PC-9 (cell line): ENCODE results near the gene ACOT6.

Experiments used
- EZH2 ChIP-seq: fragments of 200-600 bp; sonication (generic); IDR thresholded peaks from 2 replicates; pipeline ENCODE4 v1.8.0; 2017; ENCODE audit warnings: antibody characterized with exemption, low read depth
- TF ChIP-seq, protein P1 (sequence below): fragments of 200-600 bp; sonication (generic); conservative IDR thresholded peaks from 2 replicates; pipeline ENCODE4 v1.6.1; 2017; ENCODE audit warnings: mixed run types, antibody characterized with exemption, mild to moderate bottlenecking, moderate library complexity

DNA sequence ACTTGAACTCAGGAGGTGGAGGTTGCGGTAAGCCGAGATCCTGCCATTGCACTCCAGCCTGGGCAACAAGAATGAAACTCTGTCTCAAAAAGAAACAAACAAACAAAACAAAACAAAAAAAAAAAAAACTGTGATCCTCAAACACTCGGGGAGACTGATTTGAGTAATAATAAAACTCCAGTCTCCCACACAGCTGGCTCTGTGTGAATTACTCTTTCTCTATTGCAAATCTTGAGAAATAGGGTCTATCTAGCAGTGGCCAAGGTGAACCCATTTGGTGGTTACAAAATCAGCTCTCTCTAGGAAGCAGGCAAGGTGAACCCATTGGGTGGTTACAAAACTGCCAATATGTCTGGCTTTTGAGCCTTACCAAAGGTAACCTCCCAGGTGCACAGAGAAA, 6.0 kb upstream of the ACOT6 start:
- TF ChIP-seq, protein P1, sequence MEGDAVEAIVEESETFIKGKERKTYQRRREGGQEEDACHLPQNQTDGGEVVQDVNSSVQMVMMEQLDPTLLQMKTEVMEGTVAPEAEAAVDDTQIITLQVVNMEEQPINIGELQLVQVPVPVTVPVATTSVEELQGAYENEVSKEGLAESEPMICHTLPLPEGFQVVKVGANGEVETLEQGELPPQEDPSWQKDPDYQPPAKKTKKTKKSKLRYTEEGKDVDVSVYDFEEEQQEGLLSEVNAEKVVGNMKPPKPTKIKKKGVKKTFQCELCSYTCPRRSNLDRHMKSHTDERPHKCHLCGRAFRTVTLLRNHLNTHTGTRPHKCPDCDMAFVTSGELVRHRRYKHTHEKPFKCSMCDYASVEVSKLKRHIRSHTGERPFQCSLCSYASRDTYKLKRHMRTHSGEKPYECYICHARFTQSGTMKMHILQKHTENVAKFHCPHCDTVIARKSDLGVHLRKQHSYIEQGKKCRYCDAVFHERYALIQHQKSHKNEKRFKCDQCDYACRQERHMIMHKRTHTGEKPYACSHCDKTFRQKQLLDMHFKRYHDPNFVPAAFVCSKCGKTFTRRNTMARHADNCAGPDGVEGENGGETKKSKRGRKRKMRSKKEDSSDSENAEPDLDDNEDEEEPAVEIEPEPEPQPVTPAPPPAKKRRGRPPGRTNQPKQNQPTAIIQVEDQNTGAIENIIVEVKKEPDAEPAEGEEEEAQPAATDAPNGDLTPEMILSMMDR, result no peak
- TF ChIP-seq EZH2, result no peak
